Type B pancreatic cell (in vitro differentiated cells): ENCODE measurements around the gene COA1. TPM values are rescaled to one million over a fixed set of nuclear protein-coding genes. Genes with fewer than 3 reads are reported as not detected.

ENCODE experiments used
- DNase-seq: peaks from one replicate; pipeline ENCODE4 v3.0.0; 2021; ENCODE audit warnings: mixed read lengths; ENCODE audit not compliant: unreplicated experiment; ENCODE audit errors: extremely low spot score
- H3K27ac Mint-ChIP-seq: 2 replicates; pipeline ENCODE4 v1.8.0; 2021; ENCODE audit warnings: mild to moderate bottlenecking, mixed read lengths
- H3K27me3 Mint-ChIP-seq: 2 replicates; pipeline ENCODE4 v1.8.0; 2021; ENCODE audit warnings: mixed read lengths
- H3K36me3 Mint-ChIP-seq: 2 replicates; pipeline ENCODE4 v1.8.0; 2021; ENCODE audit warnings: mixed read lengths
- H3K4me1 Mint-ChIP-seq: one replicate; pipeline ENCODE4 v1.8.0; 2021; ENCODE audit warnings: mixed read lengths; ENCODE audit not compliant: unreplicated experiment
- H3K4me3 Mint-ChIP-seq: 2 replicates; pipeline ENCODE4 v1.8.0; 2021; ENCODE audit warnings: mild to moderate bottlenecking, mixed read lengths
- H3K9me3 Mint-ChIP-seq: 2 replicates; pipeline ENCODE4 v1.8.0; 2021; ENCODE audit warnings: mixed read lengths
- CTCF ChIP-seq: fragments of 200-600 bp; sonication (generic); conservative IDR thresholded peaks from 2 replicates; pipeline ENCODE4 v1.5.0; 2021; ENCODE audit warnings: antibody characterized with exemption, mild to moderate bottlenecking
- total RNA-seq: library from RNA; stranded (reverse); gene quantifications from 2 replicates; pipeline ENCODE4 v1.2.1, GENCODE V29; 2021; ENCODE audit warnings: low replicate concordance

Gene COA1
- total RNA-seq, 1 donor from 2014 or later = 75.3 TPM

- peaks cover 25% of the 10 kb centered on the region for H3K36me3 Mint-ChIP-seq
- H3K9me3 Mint-ChIP-seq = peaks cover 12% of the 10 kb centered on the region
- DNase-seq = no peak
- no peaks in the 10 kb centered on the region for H3K4me1 Mint-ChIP-seq
- no peak overlapping the region for H3K27ac Mint-ChIP-seq
- H3K27me3 Mint-ChIP-seq = no peaks in the 10 kb centered on the region
- TF ChIP-seq CTCF = no peak
- H3K4me3 Mint-ChIP-seq = no peak overlapping the region
Observed at GRCh38 chr7:43700646-43701499, 28.4 kb downstream of the COA1 start.

GRCh38 chr7:43700059-43700501, 29.2 kb downstream of the COA1 start:
- no peak overlapping the region for H3K4me3 Mint-ChIP-seq
- no peaks in the 10 kb centered on the region for H3K27me3 Mint-ChIP-seq
- H3K27ac Mint-ChIP-seq = no peak overlapping the region
- no peak for DNase-seq
- peak; percentile 76 for TF ChIP-seq CTCF
- peaks cover 17% of the 10 kb centered on the region for H3K36me3 Mint-ChIP-seq
- peaks cover 12% of the 10 kb centered on the region for H3K9me3 Mint-ChIP-seq
- H3K4me1 Mint-ChIP-seq = no peaks in the 10 kb centered on the region

GRCh38 chr7:43698460-43699255, 30.7 kb downstream of the COA1 start:
- H3K27ac Mint-ChIP-seq = no peak overlapping the region
- no peak overlapping the region for H3K4me3 Mint-ChIP-seq
- H3K27me3 Mint-ChIP-seq = no peaks in the 10 kb centered on the region
- H3K36me3 Mint-ChIP-seq = peaks cover 3% of the 10 kb centered on the region
- no peak for DNase-seq
- no peak for TF ChIP-seq CTCF
- H3K9me3 Mint-ChIP-seq = peaks cover 2% of the 10 kb centered on the region
- H3K4me1 Mint-ChIP-seq = no peaks in the 10 kb centered on the region

GRCh38 chr7:43697690-43698089, 31.6 kb downstream of the COA1 start:
- no peak for DNase-seq
- no peak overlapping the region for H3K4me3 Mint-ChIP-seq
- no peak overlapping the region for H3K27ac Mint-ChIP-seq
- no peaks in the 10 kb centered on the region for H3K36me3 Mint-ChIP-seq
- no peaks in the 10 kb centered on the region for H3K9me3 Mint-ChIP-seq
- no peaks in the 10 kb centered on the region for H3K4me1 Mint-ChIP-seq
- TF ChIP-seq CTCF = no peak
- H3K27me3 Mint-ChIP-seq = no peaks in the 10 kb centered on the region

GRCh38 chr7:43695365-43695764, 34.0 kb downstream of the COA1 start:
- no peaks in the 10 kb centered on the region for H3K9me3 Mint-ChIP-seq
- H3K4me3 Mint-ChIP-seq = no peak overlapping the region
- DNase-seq = no peak
- H3K27me3 Mint-ChIP-seq = no peaks in the 10 kb centered on the region
- no peak overlapping the region for H3K27ac Mint-ChIP-seq
- no peak for TF ChIP-seq CTCF
- H3K4me1 Mint-ChIP-seq = no peaks in the 10 kb centered on the region
- H3K36me3 Mint-ChIP-seq = no peaks in the 10 kb centered on the region
